PC-9 (cell line): ENCODE measurements around the gene CARHSP1.

Source experiments
- CTCF ChIP-seq: fragments of 200-600 bp; sonication (generic); conservative IDR thresholded peaks from 2 replicates; pipeline ENCODE4 v1.6.1; 2017; ENCODE audit warnings: mixed run types, antibody characterized with exemption, mild to moderate bottlenecking, moderate library complexity
- EZH2 ChIP-seq: fragments of 200-600 bp; sonication (generic); IDR thresholded peaks from 2 replicates; pipeline ENCODE4 v1.8.0; 2017; ENCODE audit warnings: antibody characterized with exemption, low read depth

DNA sequence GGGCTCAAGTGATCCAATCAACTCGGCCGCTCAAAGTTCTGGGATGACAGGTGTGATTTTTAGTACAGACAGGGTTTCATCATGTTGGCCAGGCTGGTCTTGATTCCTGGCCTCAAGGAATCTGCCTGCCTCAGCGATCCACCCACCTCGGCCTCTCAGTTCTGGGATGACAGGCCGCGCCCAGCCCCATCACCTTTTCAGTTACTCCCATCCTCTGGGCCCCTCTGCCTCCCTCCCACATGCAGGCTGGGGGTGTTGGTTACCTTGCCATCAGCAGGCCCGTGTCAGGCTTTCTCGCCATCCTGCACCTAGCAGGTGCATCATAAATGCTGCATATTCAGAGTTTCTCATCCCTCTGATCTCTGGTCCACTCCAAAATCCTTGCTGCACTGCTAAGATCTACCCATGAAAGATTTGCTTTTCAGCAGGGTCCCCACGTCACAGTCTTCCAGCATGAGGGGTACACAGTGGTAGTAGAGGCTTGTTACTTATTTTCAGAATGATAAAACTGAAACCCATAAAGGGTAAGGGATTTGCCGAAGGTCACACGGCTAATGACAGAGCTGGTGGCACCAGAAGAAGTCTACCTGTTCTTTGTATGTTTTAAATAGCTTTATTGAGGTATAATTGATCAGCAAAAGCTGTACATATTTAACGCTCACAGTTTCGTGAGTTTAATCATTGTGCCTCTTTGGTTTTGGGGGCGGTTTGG, 54.6 kb downstream of the CARHSP1 start:
- no peak for TF ChIP-seq CTCF
- no peak for TF ChIP-seq EZH2
